Activated CD8-positive, alpha-beta memory T cell treated with anti-CD3 and anti-CD28 coated beads, Interleukin-2, amount 50 U/mL, for 4 hours (primary cell): ENCODE measurements around the gene MYO5C.
"Not testable (repeated sequence)": the region's sequence is repeated elsewhere in the genome, so short reads cannot be mapped to it uniquely, and the experiment has no call there.

ENCODE experiments used
- DNase-seq: peaks from one replicate; pipeline ENCODE4 v3.0.0-alpha.2; 2020

MYO5C gene

GRCh38 chr15:52307847-52308246 is 12.2 kb upstream of the MYO5C start:
- DNase-seq, result no peak

GRCh38 chr15:52306270-52306669 is 10.7 kb upstream of the MYO5C start:
- DNase-seq, result no peak

GRCh38 chr15:52303093-52303772 is 7.6 kb upstream of the MYO5C start:
- no peak for DNase-seq

- no peak for DNase-seq
These were observed 5.8 kb upstream of the MYO5C start for GRCh38 chr15:52301265-52301847.

GRCh38 chr15:52294881-52295420 is 653 bp downstream of the MYO5C start:
- DNase-seq, result no peak

DNA sequence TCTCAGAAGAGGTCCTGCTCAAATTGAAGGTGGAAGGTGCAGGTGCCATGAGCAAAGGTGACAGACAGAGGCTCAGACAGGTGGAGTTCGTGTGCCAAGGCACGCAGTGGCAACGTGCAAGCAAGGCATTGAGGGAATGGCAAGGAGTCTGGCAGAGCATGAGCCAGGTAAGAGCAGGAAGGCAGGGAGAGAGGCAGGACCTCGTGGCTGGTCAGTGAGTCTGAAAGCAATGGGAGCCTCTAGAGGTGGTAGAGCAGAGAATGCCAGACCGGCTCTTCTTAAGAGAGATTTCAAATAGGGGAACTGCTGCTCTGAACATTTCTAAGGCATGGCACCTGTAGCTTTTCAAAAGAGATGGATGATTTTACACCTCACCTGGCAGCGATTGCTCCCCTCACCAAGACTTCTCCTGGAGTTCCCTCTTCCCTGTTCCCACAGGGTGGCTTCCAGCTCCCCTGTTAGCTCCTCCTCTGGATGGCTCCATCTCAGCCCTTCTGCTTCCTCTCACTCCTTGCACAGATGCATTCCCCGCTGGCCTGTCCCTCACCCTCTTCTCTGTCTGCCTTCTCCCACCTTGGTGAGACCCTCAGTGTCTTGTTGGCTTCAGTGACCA is 2.7 kb downstream of the MYO5C start:
- DNase-seq, result no peak

- no peak for DNase-seq
These were observed 4.4 kb downstream of the MYO5C start for GRCh38 chr15:52291204-52291603.

GRCh38 chr15:52290800-52291199 is 4.8 kb downstream of the MYO5C start:
- DNase-seq, result no peak

DNA sequence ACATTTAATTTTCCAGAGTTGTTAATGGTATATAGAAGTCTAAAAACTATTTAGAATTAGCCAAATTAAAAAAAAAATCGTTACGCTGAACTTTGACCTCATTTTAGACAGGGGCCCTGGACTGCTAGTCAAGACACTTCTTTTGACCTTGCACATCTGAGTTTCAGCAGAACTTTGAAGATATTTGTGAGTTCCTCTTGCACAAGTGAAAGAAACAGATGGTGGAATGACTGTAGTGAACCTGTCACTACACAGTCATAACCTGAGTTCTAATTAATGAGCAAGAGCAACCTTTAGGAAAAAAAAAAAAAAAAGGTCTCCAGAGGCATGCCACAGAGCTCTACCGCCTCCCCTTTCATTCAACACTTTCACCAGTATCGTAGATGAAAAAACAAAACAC is 5.3 kb downstream of the MYO5C start:
- DNase-seq, result no peak

GRCh38 chr15:52289629-52290081 is 5.9 kb downstream of the MYO5C start:
- DNase-seq, result no peak

GRCh38 chr15:52288986-52289385 is 6.6 kb downstream of the MYO5C start:
- no peak for DNase-seq

- no peak for DNase-seq
These were observed 7.3 kb downstream of the MYO5C start for GRCh38 chr15:52288051-52288942.

- no peak for DNase-seq
These were observed 8.5 kb downstream of the MYO5C start for GRCh38 chr15:52287114-52287513.

DNA sequence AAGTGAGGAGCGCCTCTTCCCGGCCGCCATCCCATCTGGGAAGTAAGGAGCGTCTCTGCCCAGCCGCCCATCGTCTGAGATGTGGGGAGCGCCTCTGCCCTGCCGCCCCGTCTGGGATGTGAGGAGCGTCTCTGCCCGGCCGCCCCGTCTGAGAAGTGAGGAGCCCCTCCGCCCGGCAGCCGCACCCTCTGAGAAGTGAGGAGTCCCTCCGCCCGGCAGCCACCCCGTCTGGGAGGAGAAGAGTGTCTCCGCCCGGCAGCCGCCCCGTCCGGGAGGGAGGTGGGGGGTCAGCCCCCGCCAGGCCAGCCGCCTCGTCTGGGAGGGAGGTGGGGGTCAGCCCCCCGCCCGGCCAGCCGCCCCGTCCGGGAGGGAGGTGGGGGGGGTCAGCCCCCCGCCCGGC is 9.7 kb downstream of the MYO5C start:
- not testable (repeated sequence) for DNase-seq

DNA sequence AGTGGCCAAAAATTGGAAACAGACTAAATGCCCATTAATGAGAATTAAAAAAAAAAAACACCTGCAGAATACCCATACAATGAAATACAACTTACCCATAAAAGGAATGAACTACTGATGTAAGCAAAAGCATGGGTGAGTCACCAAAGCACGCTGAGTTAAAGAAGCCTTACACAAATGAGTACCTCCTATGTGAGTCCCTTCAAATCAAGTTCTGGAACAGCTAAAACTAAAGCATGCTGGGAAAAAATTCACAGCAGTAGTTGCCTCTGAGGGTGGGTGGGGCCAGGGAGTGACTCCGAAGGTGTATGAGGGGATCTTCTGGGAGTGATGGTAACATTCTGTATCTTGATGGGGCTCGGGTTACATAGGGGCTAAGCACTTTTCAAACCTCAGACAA is 11.4 kb downstream of the MYO5C start:
- DNase-seq, result no peak

DNA sequence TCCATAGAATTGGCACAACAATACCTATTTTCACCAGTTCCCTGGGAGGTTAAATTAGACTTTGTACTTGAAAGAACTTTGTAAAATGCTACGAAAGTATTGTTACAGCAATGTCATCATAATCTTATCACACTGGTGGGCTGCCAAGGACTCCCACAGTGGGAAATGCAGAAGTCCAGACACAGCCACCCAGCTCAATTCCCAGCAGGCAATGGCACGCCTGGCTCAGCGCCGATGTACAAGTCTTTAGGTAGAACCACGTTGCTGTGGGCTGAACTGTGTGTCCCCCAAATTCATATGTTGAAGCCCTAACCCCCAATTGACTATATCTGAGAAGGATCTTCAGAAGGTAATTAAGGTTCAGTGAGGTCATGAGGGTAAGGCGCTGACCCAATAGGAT is 12.3 kb downstream of the MYO5C start:
- DNase-seq, result no peak

- no peak for DNase-seq
These were observed 13.2 kb downstream of the MYO5C start for GRCh38 chr15:52282418-52282817.

DNA sequence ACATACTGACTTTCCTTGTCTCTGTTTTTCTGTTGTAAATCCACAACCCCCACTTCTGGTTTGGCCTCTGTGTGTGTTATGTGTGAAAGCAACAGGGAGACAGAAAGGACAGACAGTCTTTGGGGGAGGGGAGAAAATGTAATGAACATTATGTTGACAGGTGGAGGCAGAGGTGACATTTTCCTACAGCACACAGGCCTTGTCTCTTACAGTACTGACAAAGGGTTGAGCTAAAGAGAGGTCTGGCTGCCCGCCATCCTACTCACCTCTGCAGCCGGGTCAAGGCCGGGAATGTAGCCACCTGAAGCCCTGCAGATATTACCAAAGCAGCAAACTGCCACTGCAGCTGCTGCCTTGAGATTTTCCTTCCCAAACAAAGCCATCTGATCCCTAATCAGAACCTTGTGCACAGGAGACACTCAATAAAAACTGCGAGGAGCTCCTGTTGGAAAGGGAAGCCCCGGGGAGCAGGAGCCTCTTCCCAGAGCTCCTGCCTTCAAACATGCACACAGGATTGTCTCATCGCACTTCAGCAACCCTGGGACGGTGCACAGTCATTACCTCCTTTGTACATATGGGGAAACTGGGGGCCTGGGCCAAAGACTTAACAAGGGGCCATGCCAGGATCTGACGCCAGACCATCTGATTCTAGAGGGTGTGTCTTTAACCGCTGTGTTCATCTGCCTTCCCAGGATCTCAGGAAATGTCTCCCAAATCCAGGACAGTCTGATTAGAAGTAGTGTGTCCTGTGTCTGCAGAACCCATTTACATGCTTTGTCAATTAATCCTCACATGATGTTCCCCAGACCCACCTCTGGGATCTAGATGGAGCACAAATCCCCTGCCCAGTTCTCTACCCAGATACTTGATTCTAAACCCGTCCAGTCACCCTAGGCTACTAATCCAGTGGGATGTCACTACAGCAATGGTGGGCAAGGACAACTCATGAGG is 14.2 kb downstream of the MYO5C start:
- DNase-seq, result no peak

DNA sequence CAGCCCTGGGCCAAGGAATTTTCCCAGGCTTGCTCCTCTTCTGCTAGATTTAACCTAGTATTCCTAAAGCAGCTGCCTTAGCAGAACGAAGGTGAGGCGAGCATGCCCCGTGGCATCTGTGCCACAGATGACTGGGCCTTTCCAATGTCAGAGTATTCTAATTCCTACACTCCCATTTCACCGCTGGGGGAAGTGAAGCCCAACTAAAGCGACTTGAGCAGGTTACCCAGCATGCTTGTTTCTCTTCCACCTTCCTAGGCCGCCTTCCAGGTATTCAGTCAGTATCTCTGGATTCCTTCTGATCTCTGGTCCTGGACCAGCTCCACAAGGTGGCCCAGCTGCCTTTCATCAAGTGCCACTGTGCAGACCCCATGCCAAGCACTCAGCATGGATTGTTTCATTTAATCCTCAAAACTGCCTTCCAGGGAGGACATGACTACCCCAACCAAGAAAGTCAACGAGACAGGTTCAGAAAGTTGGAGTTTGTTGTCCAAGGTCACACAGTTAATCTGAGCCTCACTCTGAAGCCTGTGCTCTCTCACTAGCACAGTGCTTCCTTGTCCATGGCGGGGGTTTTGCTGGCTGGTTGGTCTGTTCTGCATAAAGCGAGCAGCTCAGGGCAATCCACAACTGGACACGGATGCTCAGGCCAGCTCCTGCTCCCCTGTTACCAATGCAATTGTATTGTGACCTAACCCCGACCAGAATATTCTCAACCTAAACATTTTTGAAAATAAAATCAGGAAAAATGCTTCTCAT is 15.1 kb downstream of the MYO5C start:
- no peak for DNase-seq

DNA sequence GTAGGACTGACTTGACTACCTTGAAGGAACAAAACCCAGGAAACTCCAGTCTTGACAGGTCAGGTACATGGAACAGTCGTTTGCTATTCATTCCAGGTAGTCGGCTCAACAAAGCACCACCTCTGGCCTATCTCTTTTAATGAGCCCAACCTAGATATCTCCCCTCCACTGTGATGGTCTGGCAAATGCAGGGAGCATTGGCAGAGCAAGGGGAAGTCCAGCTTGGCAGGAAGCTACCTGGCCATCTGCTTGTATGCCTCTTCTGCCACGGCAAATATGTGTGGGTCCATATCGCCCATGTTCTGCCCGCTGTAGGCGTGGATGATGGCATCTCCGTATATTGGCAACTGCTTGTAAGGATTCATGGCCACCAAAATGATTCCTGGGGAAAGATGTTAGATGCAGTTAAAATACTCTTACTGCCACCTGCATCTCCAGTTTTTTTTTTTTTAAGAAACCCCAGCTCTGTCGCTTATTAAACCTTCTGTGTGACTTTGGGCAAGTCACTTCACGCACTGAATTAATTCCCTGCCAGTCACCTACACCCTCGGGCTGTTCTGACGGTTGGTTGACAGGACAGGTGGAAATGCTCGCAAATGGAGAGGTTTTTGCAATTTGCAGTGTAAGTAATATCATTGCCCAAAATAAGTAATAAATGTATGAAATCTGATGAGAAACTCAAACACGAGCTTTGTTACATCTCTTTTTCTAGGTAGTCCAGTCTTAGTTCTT is 16.8 kb downstream of the MYO5C start:
- no peak for DNase-seq
